Renal cortex interstitium (tissue), 11 donors: ENCODE results near the gene EXOC6B. TPM values are rescaled to one million over a fixed set of nuclear protein-coding genes. Genes with fewer than 3 reads are reported as not detected.

Source experiments
- DNase-seq, 11 donors: peaks; one replicate each; pipeline ENCODE4 v3.0.0-alpha.2; 2013; ENCODE audit warnings: low read depth in 9 of 11, low spot score in 4 of 11; ENCODE audit errors: extremely low read depth in 1 of 11
- polyA plus RNA-seq, 3 donors: library from polyadenylated mRNA; unstranded; fragments of 120-200 nt; gene quantifications; one replicate each; pipeline ENCODE4 v1.2.1, GENCODE V29; 2013; ENCODE audit not compliant: insufficient read length in 3 of 3

EXOC6B gene
- polyA plus RNA-seq, 3 donors = 22.2 to 24.2 (median 22.7) TPM

GRCh38 chr2:72835403-72835802 is 9.6 kb upstream of the EXOC6B start:
- no peak for DNase-seq

DNA sequence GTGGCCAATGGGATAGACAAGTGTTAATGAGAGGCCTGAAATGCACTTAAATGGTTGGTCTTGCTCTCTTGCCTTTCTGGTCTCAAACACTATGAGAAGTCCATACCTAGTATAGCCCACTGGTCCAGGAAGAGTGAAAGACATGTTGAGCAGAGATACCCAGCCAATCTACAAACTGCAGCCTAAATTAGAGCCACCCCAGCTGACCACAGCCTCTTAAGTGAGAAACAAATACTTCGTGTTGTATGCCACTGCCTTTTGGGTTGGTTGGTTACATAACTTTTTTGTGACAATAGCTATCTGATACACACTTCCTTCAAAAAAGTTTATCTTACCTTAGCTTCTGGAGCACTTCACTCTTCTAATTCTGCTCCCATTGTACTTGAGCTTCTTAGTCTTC is 8.8 kb upstream of the EXOC6B start:
- DNase-seq = no peak

DNA sequence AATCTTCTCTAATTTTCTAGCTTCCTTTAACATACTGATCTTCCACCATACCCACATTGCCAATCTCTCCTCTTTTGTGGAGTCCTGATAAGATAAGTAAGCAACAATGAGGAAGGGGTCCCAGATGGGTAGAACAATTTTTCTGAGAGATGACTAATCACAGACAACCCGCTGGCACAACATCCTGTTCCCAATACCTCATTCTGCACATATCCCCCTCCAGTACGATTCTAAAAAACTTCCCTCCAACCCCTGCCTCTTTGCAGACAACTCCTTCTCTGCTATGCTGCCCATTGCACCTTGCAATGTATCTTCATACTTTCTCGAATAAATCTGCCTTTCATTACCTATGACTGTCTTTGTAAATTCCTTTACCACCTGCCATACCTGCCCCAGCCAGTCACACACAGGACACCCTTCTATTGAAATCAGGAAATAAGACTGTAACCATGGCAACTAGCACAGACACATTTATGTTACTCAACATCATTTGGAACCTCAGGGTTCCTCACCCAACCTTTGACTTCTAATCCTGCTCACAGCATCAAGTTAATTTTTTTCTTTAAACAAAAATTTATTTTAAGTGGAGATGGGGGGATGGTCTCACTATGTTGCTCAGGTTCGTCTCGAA is 7.4 kb upstream of the EXOC6B start:
- DNase-seq = no peak

DNA sequence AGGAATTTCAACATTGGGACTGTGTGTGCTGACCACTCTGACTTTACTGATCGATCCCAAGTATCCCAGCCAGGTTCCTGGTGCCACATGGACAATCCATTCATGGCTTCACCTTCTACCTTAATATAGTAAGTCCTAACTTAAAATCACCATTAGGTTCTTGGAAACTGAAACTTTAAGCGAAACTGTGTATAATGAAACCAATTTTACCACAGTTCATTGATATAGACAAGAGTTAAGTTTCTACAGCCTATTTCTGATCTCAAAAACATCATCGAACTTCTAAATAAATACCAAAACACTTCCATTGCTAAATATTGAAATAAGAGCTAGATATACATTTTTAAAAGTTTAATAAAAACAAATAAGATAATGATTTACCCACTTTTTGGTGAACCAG is 4.4 kb upstream of the EXOC6B start:
- DNase-seq = no peak

DNA sequence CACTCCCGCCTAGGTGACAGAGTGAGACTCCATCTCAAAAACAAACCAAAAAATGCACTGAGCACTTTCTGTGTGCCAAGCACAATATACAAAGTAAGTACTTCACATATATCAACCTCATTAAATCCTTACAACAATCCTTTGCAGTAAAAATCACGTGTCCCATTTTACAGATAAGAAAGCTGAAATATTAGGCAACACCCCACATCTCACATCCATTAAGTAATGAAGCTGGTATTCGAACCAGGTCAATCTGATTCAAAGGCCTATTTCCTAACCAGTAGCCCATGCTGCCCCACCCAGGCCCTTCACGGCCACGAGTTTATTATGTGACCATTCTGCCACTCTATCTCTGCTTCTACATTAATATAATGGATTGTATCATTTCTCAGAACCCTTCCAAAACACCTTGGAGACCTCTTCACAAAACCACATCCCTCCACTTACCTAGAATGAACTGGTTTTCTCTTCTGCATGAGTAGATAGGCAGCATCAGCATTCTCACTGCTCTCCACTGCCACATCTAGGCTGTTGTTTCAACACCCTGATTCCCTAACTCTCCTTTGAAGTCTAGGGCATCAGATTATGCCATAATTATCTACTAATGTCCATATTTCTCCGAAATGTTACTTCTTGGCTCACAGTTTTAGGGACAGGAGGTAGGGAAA is 3.1 kb upstream of the EXOC6B start:
- no peak for DNase-seq

GRCh38 chr2:72827966-72828646 is 2.3 kb upstream of the EXOC6B start:
- DNase-seq = no peak

DNA sequence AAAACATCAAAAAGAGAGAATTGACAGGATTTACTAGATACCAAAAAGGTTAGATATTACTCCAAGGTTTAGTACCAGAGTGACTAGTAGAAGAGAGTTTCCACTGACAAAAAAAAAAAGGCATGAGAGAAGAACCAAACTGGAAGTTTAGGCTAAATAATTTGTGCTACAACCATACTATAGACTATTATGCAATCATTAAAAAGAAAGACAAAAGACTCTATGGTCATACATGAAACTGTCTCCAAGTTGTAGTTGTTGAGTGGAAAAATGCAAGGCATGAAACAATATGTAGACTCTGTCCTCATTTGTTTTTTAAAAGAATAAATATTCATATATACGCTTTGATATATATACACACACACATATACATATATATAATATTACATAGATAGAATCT is 1.7 kb upstream of the EXOC6B start:
- no peak for DNase-seq

- no peak for DNase-seq
Observed at GRCh38 chr2:72826156-72826477, 284 bp upstream of the EXOC6B start.

GRCh38 chr2:72824224-72824842 is 1.5 kb downstream of the EXOC6B start:
- no peak for DNase-seq

- DNase-seq = no peak
Observed at GRCh38 chr2:72822794-72823193, 3.0 kb downstream of the EXOC6B start.

GRCh38 chr2:72821983-72822382 is 3.9 kb downstream of the EXOC6B start:
- no peak for DNase-seq

DNA sequence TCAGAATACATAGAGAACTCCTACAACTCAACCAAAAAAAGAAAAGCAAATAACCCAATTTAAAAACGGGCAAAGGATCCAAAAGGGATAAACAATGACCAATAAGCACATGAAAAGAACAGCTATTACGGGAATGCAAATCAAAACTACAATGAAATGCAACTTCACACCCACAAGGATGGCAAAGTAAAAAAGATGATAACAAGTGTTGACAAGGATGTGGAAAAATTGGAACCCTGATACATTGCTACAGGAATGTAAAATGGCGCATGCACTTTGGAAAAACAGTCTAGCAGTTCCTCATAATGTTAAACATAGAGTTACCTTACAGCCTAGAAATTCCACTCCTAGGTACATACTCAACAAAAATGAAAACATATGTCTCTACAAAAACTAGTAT is 4.7 kb downstream of the EXOC6B start:
- DNase-seq = no peak

DNA sequence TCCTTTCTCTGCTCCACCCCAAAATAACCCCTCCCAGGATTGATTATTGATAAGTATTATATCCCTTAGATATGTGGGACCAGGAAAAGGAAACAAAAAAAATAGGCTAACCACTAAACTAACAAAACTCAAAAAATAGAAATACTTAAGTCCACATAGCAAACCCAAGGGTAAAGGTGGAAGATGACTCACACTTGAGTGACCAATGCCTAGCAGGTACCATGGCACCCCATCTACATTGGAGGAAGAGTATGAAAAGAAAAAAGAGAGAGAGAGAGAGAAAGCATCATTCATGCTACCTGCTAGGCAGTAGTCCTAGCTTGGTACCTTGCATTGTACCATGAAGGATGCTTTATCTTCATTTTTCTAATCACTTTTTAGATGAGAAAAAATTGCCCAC is 6.3 kb downstream of the EXOC6B start:
- DNase-seq = no peak

DNA sequence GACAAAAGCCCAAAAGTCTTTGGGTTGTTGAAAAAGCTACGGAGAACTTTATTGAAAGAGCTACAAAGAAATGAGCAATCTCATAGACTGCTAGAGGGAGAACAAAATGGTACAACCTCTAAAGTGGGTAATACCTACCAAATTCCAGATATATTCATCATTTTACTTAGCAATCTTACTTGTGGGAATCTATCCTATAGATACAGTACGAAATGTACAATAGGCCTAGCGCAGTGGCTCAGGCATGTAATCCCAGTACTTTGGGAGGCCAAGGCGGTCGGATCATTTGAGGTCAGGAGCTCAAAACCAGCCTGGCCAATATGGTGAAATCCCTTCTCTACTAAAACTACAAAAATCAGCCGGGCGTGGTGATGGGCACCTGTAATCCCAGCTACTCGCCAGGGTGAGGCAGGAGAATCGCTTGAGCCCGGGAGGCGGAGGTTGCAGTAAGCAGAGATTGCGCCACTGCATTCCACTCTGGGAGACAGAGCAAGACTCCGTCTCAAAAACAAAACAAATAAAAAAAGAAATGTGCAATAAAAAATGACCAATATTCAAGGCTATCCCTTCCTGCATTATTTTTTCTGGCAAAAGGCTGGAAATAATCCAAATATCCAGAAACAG is 10.1 kb downstream of the EXOC6B start:
- DNase-seq = no peak

DNA sequence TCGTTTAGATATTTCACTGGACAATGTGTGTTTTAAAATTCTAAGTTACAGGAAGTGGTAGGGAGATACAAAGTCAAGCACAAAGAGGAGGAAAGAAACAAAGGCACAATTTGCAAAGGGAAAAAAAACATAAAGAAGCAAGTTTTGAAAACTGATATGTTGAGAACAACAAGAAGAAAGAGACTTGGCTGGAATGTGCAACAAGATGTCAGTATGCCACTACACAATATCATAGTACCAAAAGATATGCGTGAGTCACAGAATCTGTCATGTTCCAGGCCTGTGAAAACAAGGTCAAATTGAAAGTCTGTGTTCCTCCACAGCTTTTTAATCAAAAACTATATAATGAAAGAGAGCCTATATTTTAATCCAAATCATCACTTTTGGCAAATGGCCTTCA is 12.0 kb downstream of the EXOC6B start:
- DNase-seq = no peak

GRCh38 chr2:72810165-72810564 is 15.7 kb downstream of the EXOC6B start:
- no peak for DNase-seq

GRCh38 chr2:72809095-72809494 is 16.7 kb downstream of the EXOC6B start:
- no peak for DNase-seq

GRCh38 chr2:72806280-72806945 is 19.4 kb downstream of the EXOC6B start:
- DNase-seq = no peak

DNA sequence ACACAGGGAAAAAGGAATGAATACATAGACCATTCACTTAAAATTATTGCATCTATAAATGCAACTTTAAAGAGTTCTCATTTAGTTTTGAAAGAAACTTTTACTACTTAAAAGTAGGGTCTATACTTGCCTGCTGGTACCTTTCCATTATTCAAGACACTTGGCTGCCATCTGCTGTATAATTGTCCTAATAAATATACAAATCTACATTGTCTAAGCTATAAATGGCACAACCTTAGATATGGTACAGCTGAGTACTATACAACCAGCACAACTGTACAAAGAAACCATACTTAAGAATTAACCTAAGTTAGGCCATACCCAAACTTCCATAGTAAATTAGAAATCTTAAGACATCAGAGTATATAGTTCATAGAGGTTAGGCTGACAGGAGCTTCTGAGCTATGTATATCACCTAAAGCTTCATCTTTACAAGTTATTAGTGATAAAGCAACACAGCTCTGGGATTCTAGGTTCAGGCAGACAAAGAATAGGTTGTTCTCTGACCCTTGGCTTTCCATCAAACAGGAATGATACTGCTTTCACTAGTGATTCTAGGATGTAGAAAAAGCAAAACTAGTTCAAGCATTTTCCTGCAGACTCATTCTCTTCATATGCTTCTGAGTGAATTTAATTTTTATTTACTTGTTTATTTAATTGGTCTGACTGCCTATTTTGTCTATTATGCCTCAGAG is 22.1 kb downstream of the EXOC6B start:
- DNase-seq = no peak
